OCI-LY7 (cell line): ENCODE data around the gene SPOCK1.

Experiments
- CTCF ChIP-seq: fragments of 200-600 bp; sonication (generic); conservative IDR thresholded peaks from 2 replicates; pipeline ENCODE4 v1.5.1; 2014; ENCODE audit warnings: mild to moderate bottlenecking, antibody characterized with exemption, low read length, moderate library complexity, mixed read lengths
- EZH2phosphoT487 ChIP-seq: fragments of 200-600 bp; sonication (generic); IDR thresholded peaks from 2 replicates; pipeline ENCODE4 v1.6.1; 2018; ENCODE audit warnings: low read depth, borderline replicate concordance, mild to moderate bottlenecking, mixed run types, antibody characterized with exemption, low read length, moderate library complexity, mixed read lengths

- TF ChIP-seq CTCF (no peak), EZH2phosphoT487 (no peak)
These were observed 494.8 kb downstream of the SPOCK1 start for GRCh38 chr5:137004279-137004678.
